Type B pancreatic cell (in vitro differentiated cells): ENCODE data around the gene CHTF18. TPM values are rescaled to one million over a fixed set of nuclear protein-coding genes. Genes with fewer than 3 reads are reported as not detected.

Experiments
- DNase-seq: peaks from one replicate; pipeline ENCODE4 v3.0.0; 2021; ENCODE audit warnings: mixed read lengths; ENCODE audit not compliant: unreplicated experiment; ENCODE audit errors: extremely low spot score
- H3K27ac Mint-ChIP-seq: 2 replicates; pipeline ENCODE4 v1.8.0; 2021; ENCODE audit warnings: mild to moderate bottlenecking, mixed read lengths
- H3K27me3 Mint-ChIP-seq: 2 replicates; pipeline ENCODE4 v1.8.0; 2021; ENCODE audit warnings: mixed read lengths
- H3K36me3 Mint-ChIP-seq: 2 replicates; pipeline ENCODE4 v1.8.0; 2021; ENCODE audit warnings: mixed read lengths
- H3K4me1 Mint-ChIP-seq: one replicate; pipeline ENCODE4 v1.8.0; 2021; ENCODE audit warnings: mixed read lengths; ENCODE audit not compliant: unreplicated experiment
- H3K4me3 Mint-ChIP-seq: 2 replicates; pipeline ENCODE4 v1.8.0; 2021; ENCODE audit warnings: mild to moderate bottlenecking, mixed read lengths
- H3K9me3 Mint-ChIP-seq: 2 replicates; pipeline ENCODE4 v1.8.0; 2021; ENCODE audit warnings: mixed read lengths
- total RNA-seq: library from RNA; stranded (reverse); gene quantifications from 2 replicates; pipeline ENCODE4 v1.2.1, GENCODE V29; 2021; ENCODE audit warnings: low replicate concordance
- TF ChIP-seq, protein P1 (sequence below): fragments of 200-600 bp; sonication (generic); conservative IDR thresholded peaks from 2 replicates; pipeline ENCODE4 v1.5.0; 2021; ENCODE audit warnings: antibody characterized with exemption, mild to moderate bottlenecking

CHTF18 gene
- total RNA-seq, 1 donor from 2014 or later = 105 TPM

- H3K4me1 Mint-ChIP-seq = peaks cover 8% of the 10 kb centered on the region
- DNase-seq = no peak
- H3K9me3 Mint-ChIP-seq = no peaks in the 10 kb centered on the region
- no peaks in the 10 kb centered on the region for H3K36me3 Mint-ChIP-seq
- peak overlapping the region; percentile 69 for H3K4me3 Mint-ChIP-seq
- H3K27ac Mint-ChIP-seq = no peak overlapping the region
- TF ChIP-seq, protein P1, sequence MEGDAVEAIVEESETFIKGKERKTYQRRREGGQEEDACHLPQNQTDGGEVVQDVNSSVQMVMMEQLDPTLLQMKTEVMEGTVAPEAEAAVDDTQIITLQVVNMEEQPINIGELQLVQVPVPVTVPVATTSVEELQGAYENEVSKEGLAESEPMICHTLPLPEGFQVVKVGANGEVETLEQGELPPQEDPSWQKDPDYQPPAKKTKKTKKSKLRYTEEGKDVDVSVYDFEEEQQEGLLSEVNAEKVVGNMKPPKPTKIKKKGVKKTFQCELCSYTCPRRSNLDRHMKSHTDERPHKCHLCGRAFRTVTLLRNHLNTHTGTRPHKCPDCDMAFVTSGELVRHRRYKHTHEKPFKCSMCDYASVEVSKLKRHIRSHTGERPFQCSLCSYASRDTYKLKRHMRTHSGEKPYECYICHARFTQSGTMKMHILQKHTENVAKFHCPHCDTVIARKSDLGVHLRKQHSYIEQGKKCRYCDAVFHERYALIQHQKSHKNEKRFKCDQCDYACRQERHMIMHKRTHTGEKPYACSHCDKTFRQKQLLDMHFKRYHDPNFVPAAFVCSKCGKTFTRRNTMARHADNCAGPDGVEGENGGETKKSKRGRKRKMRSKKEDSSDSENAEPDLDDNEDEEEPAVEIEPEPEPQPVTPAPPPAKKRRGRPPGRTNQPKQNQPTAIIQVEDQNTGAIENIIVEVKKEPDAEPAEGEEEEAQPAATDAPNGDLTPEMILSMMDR = no peak
- H3K27me3 Mint-ChIP-seq = peaks cover 12% of the 10 kb centered on the region
Measured at GRCh38 chr16:825341-826061, 37.1 kb downstream of the CHTF18 start.

DNA sequence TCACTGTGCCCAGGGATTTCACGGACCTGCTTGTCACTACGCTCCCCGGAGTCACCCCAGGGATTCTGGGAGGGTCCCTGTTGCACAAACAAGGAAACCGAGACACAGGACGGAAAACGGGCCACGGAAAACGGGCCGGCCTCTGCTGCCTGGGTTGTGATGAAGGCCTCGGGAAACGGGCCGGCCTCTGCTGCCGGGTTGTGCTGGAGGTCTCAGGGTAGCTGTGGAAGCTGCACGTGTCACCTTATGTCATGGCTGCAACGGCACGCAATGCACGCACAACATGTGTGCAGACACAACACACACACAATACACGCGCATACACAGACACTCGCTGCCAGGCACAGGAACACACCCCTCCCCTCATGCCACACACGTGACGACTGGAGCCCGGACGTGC is 39.1 kb downstream of the CHTF18 start:
- peaks cover 8% of the 10 kb centered on the region for H3K4me1 Mint-ChIP-seq
- no peaks in the 10 kb centered on the region for H3K36me3 Mint-ChIP-seq
- H3K4me3 Mint-ChIP-seq = no peak overlapping the region
- H3K9me3 Mint-ChIP-seq = no peaks in the 10 kb centered on the region
- peaks cover 9% of the 10 kb centered on the region for H3K27me3 Mint-ChIP-seq
- H3K27ac Mint-ChIP-seq = no peak overlapping the region
- TF ChIP-seq, protein P1 = no peak
- no peak for DNase-seq

DNA sequence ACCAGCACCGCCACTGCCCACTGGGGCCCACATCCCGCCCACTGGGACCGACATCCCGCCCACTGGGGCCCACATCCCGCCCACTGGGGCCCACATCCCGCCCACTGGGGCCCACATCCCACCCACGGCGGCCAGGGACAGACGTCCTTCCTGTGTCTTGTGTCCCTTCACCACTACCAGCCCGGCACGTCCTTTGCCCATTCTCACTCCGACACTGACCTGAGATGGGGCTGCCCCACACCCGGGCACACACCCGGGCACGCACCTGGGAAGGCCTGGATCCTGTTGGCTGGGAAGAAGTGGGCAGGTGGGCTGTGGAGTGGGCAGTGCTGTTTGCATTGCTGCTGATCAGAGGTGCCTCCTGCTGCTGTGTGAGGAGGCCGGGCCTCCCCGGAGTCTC is 40.5 kb downstream of the CHTF18 start:
- peaks cover 9% of the 10 kb centered on the region for H3K27me3 Mint-ChIP-seq
- DNase-seq = no peak
- no peaks in the 10 kb centered on the region for H3K36me3 Mint-ChIP-seq
- no peak overlapping the region for H3K27ac Mint-ChIP-seq
- no peak overlapping the region for H3K4me3 Mint-ChIP-seq
- H3K4me1 Mint-ChIP-seq = peaks cover 8% of the 10 kb centered on the region
- no peaks in the 10 kb centered on the region for H3K9me3 Mint-ChIP-seq
- TF ChIP-seq, protein P1 = no peak

DNA sequence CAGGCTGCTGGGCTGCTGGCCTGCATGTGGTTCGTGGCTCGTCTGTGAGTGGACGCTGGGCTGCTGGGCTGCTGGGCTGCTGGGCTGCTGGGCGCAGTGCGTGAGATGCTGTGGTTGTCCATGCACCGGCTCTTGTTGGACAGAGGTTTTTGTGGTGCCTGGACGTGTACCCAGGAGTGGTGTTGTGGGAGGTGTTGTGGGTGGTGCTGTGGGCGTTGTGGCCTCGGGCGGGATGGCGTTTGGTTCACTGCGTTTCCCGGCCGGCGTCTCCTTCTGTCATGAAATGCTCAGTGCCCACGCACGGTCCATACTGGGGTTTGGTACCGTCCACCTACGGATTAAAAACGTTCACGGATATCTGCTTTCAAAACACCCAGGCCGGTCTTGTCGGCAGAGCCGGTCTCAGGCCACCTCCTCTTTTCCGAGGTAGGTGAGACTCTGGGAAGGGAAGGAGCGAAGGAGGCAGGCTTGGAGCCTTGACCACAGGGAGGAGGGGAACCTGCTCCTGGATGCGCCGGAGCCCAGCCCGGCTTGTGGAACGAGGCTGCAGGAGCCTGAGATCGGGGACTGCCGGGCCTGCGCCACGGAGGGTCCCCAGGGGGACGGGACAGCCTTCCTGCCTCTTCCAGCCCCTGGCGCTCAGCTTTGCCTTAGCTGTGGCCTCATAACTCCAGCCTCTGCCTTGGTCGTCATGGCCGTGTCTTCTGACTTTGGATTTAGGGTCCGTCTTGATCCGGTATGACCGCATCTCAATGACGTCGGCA is 41.9 kb downstream of the CHTF18 start:
- no peak for DNase-seq
- TF ChIP-seq, protein P1 = no peak
- H3K27me3 Mint-ChIP-seq = peaks cover 9% of the 10 kb centered on the region
- no peak overlapping the region for H3K4me3 Mint-ChIP-seq
- peak overlapping the region; percentile 46 for H3K27ac Mint-ChIP-seq
- peaks cover 8% of the 10 kb centered on the region for H3K4me1 Mint-ChIP-seq
- no peaks in the 10 kb centered on the region for H3K9me3 Mint-ChIP-seq
- H3K36me3 Mint-ChIP-seq = no peaks in the 10 kb centered on the region

DNA sequence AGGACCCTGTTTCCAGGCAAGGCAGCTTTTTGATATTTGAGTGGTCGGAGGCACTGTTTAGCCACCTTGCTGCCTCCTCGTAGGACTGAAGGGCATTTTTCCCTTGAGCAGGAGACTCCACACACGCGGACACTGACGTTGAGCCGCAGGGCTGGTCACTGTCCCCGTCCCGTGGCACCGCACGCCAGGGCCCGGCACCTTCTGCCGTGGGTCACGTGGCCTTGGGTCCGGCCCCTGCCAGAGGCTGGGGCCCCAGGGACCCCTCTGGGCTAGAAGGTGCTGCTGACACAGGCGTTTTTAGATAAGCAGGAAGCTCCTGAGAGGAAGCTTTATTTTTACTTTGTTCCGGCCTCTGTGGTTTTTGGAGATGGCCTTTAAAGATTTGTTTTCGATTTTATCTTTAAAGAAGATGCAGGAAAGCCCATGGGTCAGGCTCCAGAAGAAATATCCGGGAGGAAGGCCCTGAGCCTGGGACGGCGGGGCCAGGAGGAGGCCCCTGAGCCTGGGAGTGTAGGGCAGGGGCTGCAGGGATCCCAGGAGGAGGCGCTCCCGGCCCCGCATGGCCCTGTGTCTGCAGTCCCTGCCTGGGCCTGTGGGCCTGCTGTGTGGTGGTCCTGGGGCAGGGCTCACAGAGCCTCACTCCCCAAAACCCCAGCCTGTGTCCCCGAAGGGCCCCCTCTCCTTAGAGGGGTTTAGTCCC is 42.6 kb downstream of the CHTF18 start:
- TF ChIP-seq, protein P1 = no peak
- H3K36me3 Mint-ChIP-seq = no peaks in the 10 kb centered on the region
- H3K9me3 Mint-ChIP-seq = no peaks in the 10 kb centered on the region
- H3K4me3 Mint-ChIP-seq = no peak overlapping the region
- peaks cover 5% of the 10 kb centered on the region for H3K27me3 Mint-ChIP-seq
- H3K27ac Mint-ChIP-seq = no peak overlapping the region
- peaks cover under 1% of the 10 kb centered on the region for H3K4me1 Mint-ChIP-seq
- DNase-seq = no peak
